HCT116 (cell line): ENCODE data around the gene ATAD2B. TPM values are rescaled to one million over a fixed set of nuclear protein-coding genes. Genes with fewer than 3 reads are reported as not detected.

Experiments used
- ATAC-seq: fragments of 200-7000 bp; cut with Tn5 transposase; 2 replicates; pipeline ENCODE4 v1.9.1; 2020; ENCODE audit warnings: mild to moderate bottlenecking, moderate library complexity
- BruUV-seq: library from RNA; stranded (reverse); fragments of 400-500 nt; replicated peaks from 2 replicates; lab custom pipeline; 2021; lab: Mats Ljungman, UMichigan
- CTCF ChIA-PET: fragments of 300-600 bp; sonication (Branson Sonifier 250); formaldehyde crosslinking; loops from one replicate; lab custom pipeline; 2021; ENCODE audit warnings: antibody characterized with exemption; lab: Charles Lee
- POLR2A ChIA-PET: fragments of 300-600, 350-600 bp; sonication (Branson Sonifier 250); formaldehyde crosslinking; loops from one replicate; lab custom pipeline; 2021; ENCODE audit warnings: antibody characterized with exemption; lab: Charles Lee
- RAD21 ChIA-PET, 2 experiments: fragments of 300-600 bp; sonication (Branson Sonifier 250); formaldehyde crosslinking; loops; one replicate each; lab custom pipeline; 2023; ENCODE audit warnings: low total read pairs in 2 of 2; ENCODE audit not compliant: uncharacterized antibody in 2 of 2, unreplicated experiment in 2 of 2, low non-redundant PET in 1 of 2; lab: Charles Lee
- DNase-seq: peaks from one replicate; pipeline ENCODE4 v3.0.0-alpha.2; 2010; ENCODE audit warnings: low read depth, low spot score
- H2AFZ ChIP-seq: fragments of 200-600 bp; shearing (Covaris generic), sonication (generic); 2 replicates; pipeline ENCODE4 v1.6.1; 2017; ENCODE audit warnings: low read depth, mixed run types, mixed read lengths, antibody characterized with exemption, low read length; ENCODE audit not compliant: poor library complexity, severe bottlenecking
- H3K27ac ChIP-seq: 2 replicates; pipeline ENCODE4 v1.5.1; 2012; ENCODE audit warnings: low read depth, low read length
- H3K27me3 ChIP-seq: fragments of 200-600 bp; sonication (generic); 2 replicates; pipeline ENCODE4 v1.6.1; 2016; ENCODE audit warnings: mixed run types, low read length, mixed read lengths; ENCODE audit not compliant: insufficient read depth
- H3K36me3 ChIP-seq, 2 experiments: fragments of 200-500 bp in 1 of 2; fragments of 200-600 bp in 1 of 2; sonication (Bioruptor generic) in 1 of 2; sonication (generic) in 1 of 2; 2 replicates each; pipeline versions ENCODE4 v1.5.1 to v1.6.1; 2014 to 2016; ENCODE audit warnings: low read length in 2 of 2, inconsistent platforms in 1 of 2, mixed read lengths in 1 of 2, mixed run types in 1 of 2; ENCODE audit not compliant: insufficient read depth in 2 of 2, control insufficient read depth in 1 of 2
- H3K4me1 ChIP-seq, 2 experiments: fragments of 200-600 bp in 1 of 2; sonication (generic) in 1 of 2; 2 replicates each; pipeline versions ENCODE4 v1.5.1 to v1.6.1; 2012 to 2017; ENCODE audit warnings: low read length in 2 of 2, inconsistent platforms in 1 of 2, mild to moderate bottlenecking in 1 of 2, mixed read lengths in 1 of 2, mixed run types in 1 of 2, moderate library complexity in 1 of 2; ENCODE audit not compliant: insufficient read depth in 2 of 2, control insufficient read depth in 1 of 2
- H3K4me2 ChIP-seq: fragments of 200-600 bp; sonication (generic); 2 replicates; pipeline ENCODE4 v1.6.1; 2017; ENCODE audit warnings: mixed run types, low read length, mixed read lengths
- H3K4me3 ChIP-seq, 2 experiments: fragments of 200-600 bp in 1 of 2; sonication (generic) in 1 of 2; replicated peaks in 1 of 2; 2 replicates each; pipeline ENCODE4 v1.5.1; 2011 to 2016; ENCODE audit warnings: low read length in 2 of 2, control low read depth in 1 of 2, low read depth in 1 of 2, mild to moderate bottlenecking in 1 of 2, mixed read lengths in 1 of 2, mixed run types in 1 of 2
- H3K79me2 ChIP-seq: fragments of 200-600 bp; sonication (generic); 2 replicates; pipeline ENCODE4 v1.6.1; 2017; ENCODE audit warnings: mild to moderate bottlenecking, mixed run types, low read length, moderate library complexity, mixed read lengths; ENCODE audit not compliant: insufficient read depth
- H3K9ac ChIP-seq: fragments of 200-600 bp; sonication (generic); 2 replicates; pipeline ENCODE4 v1.6.1; 2016; ENCODE audit warnings: low read length, mixed read lengths
- H3K9me2 ChIP-seq: fragments of 200-600 bp; sonication (generic), shearing (Covaris generic); 2 replicates; pipeline ENCODE4 v1.6.1; 2017; ENCODE audit warnings: mixed run types, mild to moderate bottlenecking, moderate library complexity; ENCODE audit not compliant: insufficient read depth
- H3K9me3 ChIP-seq, 2 experiments: fragments of 200-500 bp in 1 of 2; fragments of 200-600 bp in 1 of 2; sonication (Bioruptor generic) in 1 of 2; sonication (generic) in 1 of 2; 2 replicates each; pipeline ENCODE4 v1.6.1; 2014 to 2017; ENCODE audit warnings: low read length in 2 of 2, mixed read lengths in 2 of 2, inconsistent platforms in 1 of 2, low read depth in 1 of 2, mild to moderate bottlenecking in 1 of 2, mixed run types in 1 of 2, moderate library complexity in 1 of 2; ENCODE audit not compliant: control insufficient read depth in 1 of 2, insufficient read depth in 1 of 2
- H4K20me1 ChIP-seq: fragments of 200-600 bp; sonication (generic), shearing (Covaris generic); 2 replicates; pipeline ENCODE4 v1.6.1; 2017; ENCODE audit warnings: mixed run types, mild to moderate bottlenecking, moderate library complexity; ENCODE audit not compliant: insufficient read depth
- CBX3 ChIP-seq: IDR thresholded peaks from 2 replicates; pipeline ENCODE4 v1.6.1; 2012; ENCODE audit warnings: low read depth
- CEBPB ChIP-seq: IDR thresholded peaks from 2 replicates; pipeline ENCODE4 v1.6.1; 2012; ENCODE audit warnings: low read depth
- EGR1 ChIP-seq: IDR thresholded peaks from 2 replicates; pipeline ENCODE4 v1.6.1; 2012; ENCODE audit warnings: low read depth
- EZH2 ChIP-seq: fragments of 200-600 bp; sonication (generic); IDR thresholded peaks from 2 replicates; pipeline ENCODE4 v1.6.1; 2017; ENCODE audit warnings: antibody characterized with exemption, mixed run types
- EZH2phosphoT487 ChIP-seq: fragments of 200-600 bp; IDR thresholded peaks from 2 replicates; pipeline ENCODE4 v1.6.1; 2018; ENCODE audit warnings: antibody characterized with exemption, borderline replicate concordance
- FOSL1 ChIP-seq: IDR thresholded peaks from 2 replicates; pipeline ENCODE4 v1.6.1; 2012; ENCODE audit warnings: low read depth
- RAD21 ChIP-seq: IDR thresholded peaks from 2 replicates; pipeline ENCODE4 v1.6.1; 2012; ENCODE audit warnings: low read depth, mild to moderate bottlenecking
- SIN3A ChIP-seq: IDR thresholded peaks from 2 replicates; pipeline ENCODE4 v1.6.1; 2012; ENCODE audit warnings: low read depth
- SP1 ChIP-seq: IDR thresholded peaks from 2 replicates; pipeline ENCODE4 v1.6.1; 2012; ENCODE audit warnings: low read depth
- YY1 ChIP-seq: IDR thresholded peaks from 2 replicates; pipeline ENCODE4 v1.6.1; 2011; ENCODE audit warnings: low read length, low read depth, moderate library complexity, mild to moderate bottlenecking; ENCODE audit not compliant: insufficient replicate concordance; ENCODE audit errors: extremely low read depth
- ZFX ChIP-seq: fragments of 450-650 bp; IDR thresholded peaks from 2 replicates; pipeline ENCODE4 v1.6.1; 2017
- ZNF274 ChIP-seq: fragments of 200-500 bp; sonication (Bioruptor generic); IDR thresholded peaks from 2 replicates; pipeline ENCODE4 v1.6.1; 2014; ENCODE audit warnings: mild to moderate bottlenecking, low read depth, low read length, inconsistent platforms
- intact Hi-C: fragments of 100-400 bp; cut with micrococcal nuclease; formaldehyde crosslinking; loops from 2 replicates; pipeline ENCODE4 v1.10.0; 2022
- total RNA-seq: library from RNA; stranded (reverse); gene quantifications from one replicate; pipeline ENCODE4 v1.2.1, GENCODE V29; 2021; ENCODE audit not compliant: unreplicated experiment
- TF ChIP-seq, protein P1 (sequence below), 3 experiments: fragments of 200-600 bp in 1 of 3; sonication (generic) in 1 of 3; IDR thresholded peaks in 2 of 3; conservative IDR thresholded peaks in 1 of 3; 2 replicates each; pipeline ENCODE4 v1.5.1; 2012 to 2017; ENCODE audit warnings: low read depth in 2 of 3, low read length in 2 of 3, antibody characterized with exemption in 1 of 3, borderline replicate concordance in 1 of 3, control low read depth in 1 of 3, mild to moderate bottlenecking in 1 of 3, mixed read lengths in 1 of 3, mixed run types in 1 of 3, moderate library complexity in 1 of 3; ENCODE audit not compliant: insufficient read depth in 1 of 3
- TF ChIP-seq, protein P2 (sequence below): IDR thresholded peaks from 2 replicates; pipeline ENCODE4 v1.6.1; 2012

ATAD2B gene
- total RNA-seq, 1 experiment from 2014 or later = 9.6 TPM

DNA sequence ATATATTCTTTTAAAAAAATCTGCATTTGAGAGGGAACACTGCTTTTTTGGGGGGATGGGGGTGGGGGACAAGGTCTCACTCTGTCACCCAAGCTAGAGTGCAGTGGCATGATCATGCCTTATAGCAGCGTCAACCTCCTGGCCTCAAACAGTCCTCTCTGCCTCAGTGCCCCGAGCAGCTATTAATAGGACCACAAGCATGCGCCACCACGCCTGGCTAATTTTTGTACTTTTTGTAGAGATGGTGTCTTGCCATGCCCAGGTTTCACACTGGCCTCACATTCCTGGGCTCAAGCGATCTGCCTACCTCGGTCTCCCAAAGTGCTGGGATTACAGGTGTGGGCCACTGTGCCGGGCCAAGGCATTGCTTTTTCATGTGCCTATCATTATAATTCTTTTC lies 154.2 kb downstream of the ATAD2B start:
- no peak for DNase-seq
- ChIA-PET CTCF (no interaction called here), POLR2A (no interaction called here), RAD21 (no interaction called here)
- Histone ChIP-seq H3K79me2 (no peaks in the 10 kb centered on the region), H3K4me2 (no peak overlapping the region), H3K4me3 (no peak overlapping the region), H3K9ac (no peak overlapping the region), H3K9me2 (no peaks in the 10 kb centered on the region), H4K20me1 (no peaks in the 10 kb centered on the region), H3K27ac (no peak overlapping the region), H3K4me1 (no peaks in the 10 kb centered on the region), H3K36me3 (no peaks in the 10 kb centered on the region), H3K9me3 (no peaks in the 10 kb centered on the region), H3K27me3 (no peaks in the 10 kb centered on the region), H2AFZ (no peak overlapping the region)
- intact Hi-C loops = no loop called here
- no peak for ATAC-seq
- TF ChIP-seq ZNF274 (no peak), CEBPB (no peak), ZFX (no peak), SP1 (no peak), EZH2phosphoT487 (no peak), CBX3 (no peak), SIN3A (no peak)
- TF ChIP-seq, protein P1, sequence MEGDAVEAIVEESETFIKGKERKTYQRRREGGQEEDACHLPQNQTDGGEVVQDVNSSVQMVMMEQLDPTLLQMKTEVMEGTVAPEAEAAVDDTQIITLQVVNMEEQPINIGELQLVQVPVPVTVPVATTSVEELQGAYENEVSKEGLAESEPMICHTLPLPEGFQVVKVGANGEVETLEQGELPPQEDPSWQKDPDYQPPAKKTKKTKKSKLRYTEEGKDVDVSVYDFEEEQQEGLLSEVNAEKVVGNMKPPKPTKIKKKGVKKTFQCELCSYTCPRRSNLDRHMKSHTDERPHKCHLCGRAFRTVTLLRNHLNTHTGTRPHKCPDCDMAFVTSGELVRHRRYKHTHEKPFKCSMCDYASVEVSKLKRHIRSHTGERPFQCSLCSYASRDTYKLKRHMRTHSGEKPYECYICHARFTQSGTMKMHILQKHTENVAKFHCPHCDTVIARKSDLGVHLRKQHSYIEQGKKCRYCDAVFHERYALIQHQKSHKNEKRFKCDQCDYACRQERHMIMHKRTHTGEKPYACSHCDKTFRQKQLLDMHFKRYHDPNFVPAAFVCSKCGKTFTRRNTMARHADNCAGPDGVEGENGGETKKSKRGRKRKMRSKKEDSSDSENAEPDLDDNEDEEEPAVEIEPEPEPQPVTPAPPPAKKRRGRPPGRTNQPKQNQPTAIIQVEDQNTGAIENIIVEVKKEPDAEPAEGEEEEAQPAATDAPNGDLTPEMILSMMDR (IDR thresholded peaks at IDR 0.05 in 2 of 3, conservative IDR thresholded peaks at IDR 0.05 in 1 of 3; ENCODE audit: borderline replicate concordance in 1 of 3, insufficient read depth in 1 of 3, low read depth in 2 of 3, low read length in 2 of 3) = no peak
- BruUV-seq = no TSS peak

DNA sequence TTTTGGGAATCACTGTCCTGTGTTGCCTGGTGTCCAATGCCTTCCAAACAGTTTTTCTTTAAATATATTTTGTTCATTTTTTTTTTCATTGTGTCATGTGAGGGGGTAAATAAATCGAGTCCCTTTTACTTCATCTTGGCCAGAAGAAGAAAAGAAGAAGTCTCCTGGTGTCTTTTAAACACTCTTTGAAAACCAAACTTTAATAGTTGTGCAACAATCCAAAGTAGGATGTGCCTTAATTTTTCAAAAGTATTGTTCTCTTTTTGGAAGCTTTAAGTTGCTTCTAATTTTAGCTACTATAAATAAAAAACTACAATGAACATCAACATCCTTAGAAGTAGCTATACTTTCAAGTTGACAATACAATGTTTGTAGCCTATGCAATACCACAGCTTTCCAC lies 154.9 kb downstream of the ATAD2B start:
- Histone ChIP-seq H3K79me2 (no peaks in the 10 kb centered on the region), H3K27ac (no peak overlapping the region), H3K27me3 (no peaks in the 10 kb centered on the region), H3K36me3 (no peaks in the 10 kb centered on the region), H3K9me2 (no peaks in the 10 kb centered on the region), H3K4me1 (peaks cover 0 to 6% of the 10 kb centered on the region in 2 experiments; a peak in 1 of 4 replicates), H3K4me2 (no peak overlapping the region), H4K20me1 (no peaks in the 10 kb centered on the region), H3K9me3 (no peaks in the 10 kb centered on the region), H3K4me3 (no peak overlapping the region), H2AFZ (no peak overlapping the region), H3K9ac (no peak overlapping the region)
- ChIA-PET POLR2A (no interaction called here), CTCF (no interaction called here), RAD21 (no interaction called here)
- ATAC-seq (no peak), DNase-seq (no peak)
- BruUV-seq = no TSS peak
- intact Hi-C loops = no loop called here
- no peak for TF ChIP-seq EZH2
- TF ChIP-seq ZFX = no peak
- no peak for TF ChIP-seq FOSL1
- TF ChIP-seq YY1 = no peak
- no peak for TF ChIP-seq ZNF274
- TF ChIP-seq SP1 = no peak
- no peak for TF ChIP-seq SIN3A
- TF ChIP-seq EGR1 = no peak
- TF ChIP-seq, protein P2, sequence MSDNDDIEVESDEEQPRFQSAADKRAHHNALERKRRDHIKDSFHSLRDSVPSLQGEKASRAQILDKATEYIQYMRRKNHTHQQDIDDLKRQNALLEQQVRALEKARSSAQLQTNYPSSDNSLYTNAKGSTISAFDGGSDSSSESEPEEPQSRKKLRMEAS = no peak
- TF ChIP-seq RAD21 = no peak
- TF ChIP-seq, protein P1 (IDR thresholded peaks at IDR 0.05 in 2 of 3, conservative IDR thresholded peaks at IDR 0.05 in 1 of 3; ENCODE audit: borderline replicate concordance in 1 of 3, insufficient read depth in 1 of 3, low read depth in 2 of 3, low read length in 2 of 3) = no peak
- TF ChIP-seq, all 23 proteins: peak for 0
